MCF 10A (cell line): Measurements from ENCODE around the gene PHACTR3. TPM values are rescaled to one million over a fixed set of nuclear protein-coding genes. Genes with fewer than 3 reads are reported as not detected.

Experiments used
- BruUV-seq: library from RNA; stranded (reverse); fragments of 400-500 nt; replicated peaks from 2 replicates; lab custom pipeline; 2021; lab: Mats Ljungman, UMichigan
- CTCF ChIA-PET: fragments of 300-600 bp; sonication (Branson Sonifier 250); formaldehyde crosslinking; extraction: SDS; loops from one replicate; lab custom pipeline; 2021; ENCODE audit warnings: antibody characterized with exemption, inconsistent platforms; lab: Yijun Ruan, JAX
- POLR2A ChIA-PET: fragments of 300-600, 350-650 bp; sonication (Branson Sonifier 250); formaldehyde crosslinking; extraction: SDS; loops from one replicate; lab custom pipeline; 2020; ENCODE audit warnings: antibody characterized with exemption, inconsistent platforms; lab: Yijun Ruan, JAX
- DNase-seq: peaks from one replicate; pipeline ENCODE4 v3.0.0-alpha.2; 2018; ENCODE audit not compliant: unreplicated experiment
- H3K27ac Mint-ChIP-seq: one replicate; pipeline ENCODE4 v1.8.0; 2022; ENCODE audit warnings: mild to moderate bottlenecking, low read depth, mixed read lengths; ENCODE audit not compliant: unreplicated experiment
- H3K27me3 Mint-ChIP-seq: one replicate; pipeline ENCODE4 v1.8.0; 2022; ENCODE audit warnings: mixed read lengths; ENCODE audit not compliant: insufficient read depth, unreplicated experiment
- H3K36me3 Mint-ChIP-seq: one replicate; pipeline ENCODE4 v1.8.0; 2022; ENCODE audit warnings: mild to moderate bottlenecking, moderate library complexity, mixed read lengths; ENCODE audit not compliant: insufficient read depth, unreplicated experiment
- H3K4me1 Mint-ChIP-seq: one replicate; pipeline ENCODE4 v1.8.0; 2022; ENCODE audit warnings: mixed read lengths; ENCODE audit not compliant: insufficient read depth, unreplicated experiment
- H3K4me3 Mint-ChIP-seq: one replicate; pipeline ENCODE4 v1.8.0; 2022; ENCODE audit warnings: mild to moderate bottlenecking, moderate library complexity, mixed read lengths; ENCODE audit not compliant: unreplicated experiment
- H3K9me3 Mint-ChIP-seq: one replicate; pipeline ENCODE4 v1.8.0; 2022; ENCODE audit warnings: mixed read lengths; ENCODE audit not compliant: unreplicated experiment
- intact Hi-C: fragments of 100-400 bp; cut with micrococcal nuclease; formaldehyde crosslinking; loops from 2 replicates; pipeline ENCODE4 v1.14.1; 2022
- total RNA-seq: library from RNA; stranded (reverse); gene quantifications from 2 replicates; pipeline ENCODE4 v1.2.3, GENCODE V29; 2022
- TF ChIP-seq, protein P1 (sequence below): fragments of 200-600 bp; IDR thresholded peaks from one replicate; pipeline ENCODE4 v1.8.0; 2022; ENCODE audit warnings: antibody characterized with exemption, mild to moderate bottlenecking; ENCODE audit not compliant: unreplicated experiment

The PHACTR3 gene
- total RNA-seq, 1 experiment from 2014 or later: 22.8 TPM

DNA sequence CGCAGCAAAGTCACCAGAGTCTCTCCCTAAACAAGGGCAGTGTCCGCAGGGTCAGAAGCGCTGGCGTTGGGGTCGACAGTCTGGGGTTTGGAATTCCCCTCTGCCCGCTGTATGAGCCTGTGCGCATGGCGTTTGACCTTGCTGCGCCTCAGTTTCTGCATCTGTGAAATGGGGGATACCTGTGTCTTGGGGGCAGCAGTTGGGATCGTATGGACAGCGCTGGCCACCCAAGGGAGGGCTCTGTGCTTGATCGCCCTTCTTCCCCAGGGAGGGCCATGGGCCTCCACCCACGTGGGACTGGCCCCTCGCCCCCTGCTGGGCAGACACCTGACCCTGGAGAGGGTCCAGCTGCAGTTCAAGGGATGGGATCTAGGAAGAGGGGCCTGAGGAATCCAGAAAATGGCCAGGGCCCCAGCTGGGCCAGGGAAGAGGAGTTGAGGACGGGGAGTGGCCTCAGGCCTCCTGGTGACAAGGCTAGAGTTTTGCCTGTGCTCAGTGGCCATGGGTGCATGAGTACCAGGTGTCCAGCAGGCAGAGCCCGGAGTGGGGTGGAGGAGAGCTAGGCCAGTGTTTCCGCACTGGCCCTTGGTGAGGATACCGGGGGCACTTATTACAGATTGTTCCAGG lies 26.4 kb upstream of the PHACTR3 start:
- POLR2A ChIA-PET: no interaction called here
- BruUV-seq: no TSS peak
- Mint-ChIP-seq H3K9me3 (no peaks in the 10 kb centered on the region), H3K27ac (no peak overlapping the region), H3K27me3 (peaks cover 51% of the 10 kb centered on the region), H3K4me3 (no peak overlapping the region), H3K36me3 (no peaks in the 10 kb centered on the region), H3K4me1 (no peaks in the 10 kb centered on the region)
- no peak for DNase-seq
- TF ChIP-seq, protein P1, sequence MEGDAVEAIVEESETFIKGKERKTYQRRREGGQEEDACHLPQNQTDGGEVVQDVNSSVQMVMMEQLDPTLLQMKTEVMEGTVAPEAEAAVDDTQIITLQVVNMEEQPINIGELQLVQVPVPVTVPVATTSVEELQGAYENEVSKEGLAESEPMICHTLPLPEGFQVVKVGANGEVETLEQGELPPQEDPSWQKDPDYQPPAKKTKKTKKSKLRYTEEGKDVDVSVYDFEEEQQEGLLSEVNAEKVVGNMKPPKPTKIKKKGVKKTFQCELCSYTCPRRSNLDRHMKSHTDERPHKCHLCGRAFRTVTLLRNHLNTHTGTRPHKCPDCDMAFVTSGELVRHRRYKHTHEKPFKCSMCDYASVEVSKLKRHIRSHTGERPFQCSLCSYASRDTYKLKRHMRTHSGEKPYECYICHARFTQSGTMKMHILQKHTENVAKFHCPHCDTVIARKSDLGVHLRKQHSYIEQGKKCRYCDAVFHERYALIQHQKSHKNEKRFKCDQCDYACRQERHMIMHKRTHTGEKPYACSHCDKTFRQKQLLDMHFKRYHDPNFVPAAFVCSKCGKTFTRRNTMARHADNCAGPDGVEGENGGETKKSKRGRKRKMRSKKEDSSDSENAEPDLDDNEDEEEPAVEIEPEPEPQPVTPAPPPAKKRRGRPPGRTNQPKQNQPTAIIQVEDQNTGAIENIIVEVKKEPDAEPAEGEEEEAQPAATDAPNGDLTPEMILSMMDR: no peak
- intact Hi-C loops: no loop called here
- CTCF ChIA-PET: interaction anchor here (12.8 kb wide), 1 partner anchor 6 kb away, joined by 165 read pairs; no protein-coding TSS in a partner anchor

DNA sequence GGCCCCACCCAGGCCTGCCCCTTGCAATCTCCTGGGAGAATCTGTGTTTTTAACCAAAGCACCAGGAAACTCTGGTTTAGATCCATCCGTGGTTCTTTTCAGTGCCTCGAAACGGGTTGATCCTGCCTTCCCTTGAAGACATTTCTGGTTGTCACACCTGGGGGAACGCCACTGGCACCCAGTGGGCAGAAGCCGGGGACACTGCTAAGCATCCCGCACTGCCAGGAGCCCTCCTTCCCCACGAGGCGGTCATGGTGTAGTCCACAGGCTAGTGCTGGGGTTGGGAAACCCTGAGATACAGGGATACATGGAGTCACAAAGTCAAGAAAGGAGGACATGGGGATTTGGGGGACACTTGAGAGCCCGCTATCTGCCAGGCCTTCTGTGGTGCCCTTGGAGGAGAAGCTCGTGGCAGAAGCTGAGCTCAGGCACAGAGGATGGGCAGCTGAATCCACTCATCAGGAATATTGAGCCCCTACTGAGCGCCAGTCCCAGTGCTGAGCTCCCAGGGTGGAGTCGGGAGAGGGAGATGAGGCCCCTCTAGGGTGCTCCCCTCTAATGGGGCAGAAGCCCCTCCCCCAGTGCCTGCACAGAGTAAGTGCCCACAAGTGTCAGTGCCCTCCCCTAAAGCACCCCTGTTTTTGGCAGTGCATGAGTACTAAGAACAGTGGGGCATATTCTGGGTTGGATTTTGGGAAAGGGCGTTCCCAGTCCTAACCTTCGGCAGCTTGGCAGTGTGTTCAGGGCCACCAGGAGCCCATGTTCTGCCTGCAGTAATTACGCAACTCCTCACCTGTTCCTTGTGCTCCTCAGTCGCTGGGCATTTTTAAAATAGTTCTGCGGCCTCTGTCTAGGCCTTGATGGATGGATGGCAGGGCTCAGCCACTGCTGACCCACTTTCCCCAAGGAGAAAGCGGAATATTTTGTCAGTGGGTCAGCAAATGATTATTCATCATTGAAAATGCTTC lies 25.6 kb upstream of the PHACTR3 start:
- DNase-seq: no peak
- BruUV-seq: no TSS peak
- no peaks in the 10 kb centered on the region for H3K9me3 Mint-ChIP-seq
- POLR2A ChIA-PET: no interaction called here
- no peak overlapping the region for H3K4me3 Mint-ChIP-seq
- H3K27ac Mint-ChIP-seq: no peak overlapping the region
- intact Hi-C loops: no loop called here
- H3K4me1 Mint-ChIP-seq: no peaks in the 10 kb centered on the region
- H3K36me3 Mint-ChIP-seq: no peaks in the 10 kb centered on the region
- CTCF ChIA-PET: interaction anchor here (0.7 to 12.8 kb wide), 4 partner anchors 7 to 48 kb away, joined by 3 to 165 read pairs (median 4); no protein-coding TSS in a partner anchor
- peaks cover 51% of the 10 kb centered on the region for H3K27me3 Mint-ChIP-seq
- TF ChIP-seq, protein P1: no peak

DNA sequence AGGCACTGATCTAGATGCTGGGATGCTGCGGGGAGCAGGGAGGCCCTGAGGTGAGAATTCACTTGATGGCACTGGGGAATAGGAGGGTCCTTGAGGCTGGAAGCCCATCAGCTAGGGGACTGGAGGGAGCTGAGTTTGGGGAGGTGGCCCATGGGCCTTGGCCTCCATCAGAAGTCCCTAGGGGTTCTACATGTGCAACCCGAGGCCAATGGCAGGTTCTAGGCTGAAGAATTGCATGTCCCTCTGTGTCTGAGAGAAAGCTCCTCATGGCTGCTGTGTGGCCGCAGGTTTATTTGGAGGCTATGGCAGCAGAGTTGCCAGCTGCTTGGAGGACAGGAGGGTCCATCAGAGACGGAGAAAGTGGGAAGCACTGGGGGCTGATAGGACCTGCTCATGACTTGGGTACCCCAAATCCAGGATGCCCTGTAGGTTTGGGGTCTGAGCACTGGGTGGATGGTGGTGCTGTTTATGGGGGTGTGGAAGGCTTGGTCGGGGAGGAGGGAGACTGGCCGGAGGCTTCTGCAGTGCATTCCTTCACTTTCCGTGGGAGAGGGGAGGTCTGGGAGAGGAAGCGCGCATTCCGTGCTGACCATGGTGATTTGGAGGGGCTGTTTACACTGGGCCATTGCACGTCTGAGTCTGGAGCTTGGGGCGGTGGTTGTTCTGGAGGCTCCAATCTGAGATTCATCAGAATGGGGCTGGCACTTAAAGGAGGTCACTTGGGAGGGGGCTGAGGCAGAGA lies 24.8 kb upstream of the PHACTR3 start:
- POLR2A ChIA-PET: no interaction called here
- no peak overlapping the region for H3K4me3 Mint-ChIP-seq
- peaks cover 51% of the 10 kb centered on the region for H3K27me3 Mint-ChIP-seq
- no peaks in the 10 kb centered on the region for H3K36me3 Mint-ChIP-seq
- CTCF ChIA-PET: interaction anchor here (0.6 to 12.8 kb wide), 4 partner anchors 8 to 562 kb away, joined by 3 to 165 read pairs (median 4); no protein-coding TSS in a partner anchor
- H3K4me1 Mint-ChIP-seq: no peaks in the 10 kb centered on the region
- intact Hi-C loops: no loop called here
- H3K9me3 Mint-ChIP-seq: no peaks in the 10 kb centered on the region
- no TSS peak for BruUV-seq
- H3K27ac Mint-ChIP-seq: no peak overlapping the region
- TF ChIP-seq, protein P1: no peak
- DNase-seq: no peak
